HFFc6 (cell line): ENCODE results near the gene IARS1. TPM values are rescaled to one million over a fixed set of nuclear protein-coding genes. Genes with fewer than 3 reads are reported as not detected.

Source experiments
- DNase-seq: peaks from one replicate; pipeline ENCODE4 v3.0.0-alpha.2; 2018
- H3K27ac Mint-ChIP-seq: 2 replicates; pipeline ENCODE4 v1.8.0; 2020; ENCODE audit warnings: mild to moderate bottlenecking, mixed read lengths
- H3K27me3 Mint-ChIP-seq: 2 replicates; pipeline ENCODE4 v1.8.0; 2021; ENCODE audit warnings: mild to moderate bottlenecking, moderate library complexity, mixed read lengths; ENCODE audit not compliant: insufficient read depth
- H3K36me3 Mint-ChIP-seq: 2 replicates; pipeline ENCODE4 v1.8.0; 2021; ENCODE audit warnings: low read depth, mixed read lengths
- H3K4me1 Mint-ChIP-seq: 2 replicates; pipeline ENCODE4 v1.8.0; 2020; ENCODE audit warnings: low read depth, mixed read lengths
- H3K4me3 Mint-ChIP-seq: 2 replicates; pipeline ENCODE4 v1.8.0; 2020; ENCODE audit warnings: mild to moderate bottlenecking, moderate library complexity, mixed read lengths
- H3K9me3 Mint-ChIP-seq: 2 replicates; pipeline ENCODE4 v1.8.0; 2020; ENCODE audit warnings: mild to moderate bottlenecking, mixed read lengths
- CTCF ChIP-seq: fragments of 200-600 bp; sonication (generic); IDR thresholded peaks from 2 replicates; pipeline ENCODE4 v1.5.0; 2021; ENCODE audit warnings: antibody characterized with exemption, mild to moderate bottlenecking
- long read RNA-seq: library from polyadenylated mRNA; unstranded; transcript quantifications from one replicate; pipeline ENCODE4 v2.0.0, GENCODE V29; 2019
- total RNA-seq, 6 experiments: library from RNA; stranded (reverse); fragmentation: NEBNext Ultra II Directional; extraction: Animal tissue kit (Norgen Biotek cat#: 25700); gene quantifications; 2 replicates in 1 of 6; 3 replicates in 5 of 6; pipeline ENCODE4 v1.2.3, GENCODE V29; 2021

IARS1 gene
- total RNA-seq: 100 to 1,000 TPM; 155 to 179 (median 171) TPM
- long read RNA-seq, full-length matches to known transcripts: 29 of 176 reads
- long read RNA-seq, partial matches to known transcripts: 132 of 176 reads
- long read RNA-seq, other reads (novel, unspliced or antisense): 15 of 176 reads

GRCh38 chr9:92293452-92294296 lies at the start of gene IARS1:
Gene IARS1, minus strand, starts transcription at chr9:92293697. Its CDS starts 4,278 bp downstream, at chr9:92289419.
- Mint-ChIP-seq H3K27me3 (peaks cover 6% of the 10 kb centered on the region; the same call in 1 of the 2 replicates), H3K4me3 (peak within 1 kb of the TSS; percentile 91), H3K4me1 (peaks cover 58% of the 10 kb centered on the region), H3K9me3 (no peaks in the 10 kb centered on the region), H3K36me3 (peaks cover 37% of the 10 kb centered on the region), H3K27ac (peak within 1 kb of the TSS; percentile 94)
- peak; percentile 69; the same call in 1 of the 2 replicates for TF ChIP-seq CTCF
- DNase-seq: peak; percentile 99

- no peak for DNase-seq
- Mint-ChIP-seq H3K36me3 (peaks cover 12% of the 10 kb centered on the region; the same call in 1 of the 2 replicates), H3K27me3 (no peaks in the 10 kb centered on the region; the same call in 1 of the 2 replicates), H3K27ac (no peak overlapping the region), H3K4me1 (no peaks in the 10 kb centered on the region), H3K9me3 (no peaks in the 10 kb centered on the region), H3K4me3 (no peak overlapping the region)
- peak; percentile 75 for TF ChIP-seq CTCF
Observed at GRCh38 chr9:92342825-92343488, 49.5 kb upstream of the IARS1 start.

GRCh38 chr9:92341578-92341977 lies 48.1 kb upstream of the IARS1 start:
- Mint-ChIP-seq H3K4me3 (no peak overlapping the region), H3K9me3 (no peaks in the 10 kb centered on the region), H3K27me3 (no peaks in the 10 kb centered on the region; the same call in 1 of the 2 replicates), H3K27ac (no peak overlapping the region), H3K4me1 (no peaks in the 10 kb centered on the region), H3K36me3 (peaks cover 12% of the 10 kb centered on the region; the same call in 1 of the 2 replicates)
- no peak for DNase-seq
- TF ChIP-seq CTCF: no peak

GRCh38 chr9:92333282-92333634 lies 39.8 kb upstream of the IARS1 start:
- DNase-seq: no peak
- Mint-ChIP-seq H3K9me3 (no peaks in the 10 kb centered on the region), H3K36me3 (no peaks in the 10 kb centered on the region), H3K27ac (no peak overlapping the region), H3K27me3 (no peaks in the 10 kb centered on the region), H3K4me1 (peaks cover 7% of the 10 kb centered on the region; the same call in 1 of the 2 replicates), H3K4me3 (no peak overlapping the region)
- TF ChIP-seq CTCF: no peak

GRCh38 chr9:92332577-92333281 lies 39.2 kb upstream of the IARS1 start:
- no peak for TF ChIP-seq CTCF
- no peak for DNase-seq
- no peaks in the 10 kb centered on the region for H3K36me3 Mint-ChIP-seq
- H3K27ac Mint-ChIP-seq: no peak overlapping the region
- no peaks in the 10 kb centered on the region for H3K27me3 Mint-ChIP-seq
- H3K4me1 Mint-ChIP-seq: peaks cover 11% of the 10 kb centered on the region
- no peaks in the 10 kb centered on the region for H3K9me3 Mint-ChIP-seq
- H3K4me3 Mint-ChIP-seq: no peak overlapping the region
